GM19240 (cell line): ENCODE measurements around the gene RSPO1.
"Not testable (repeated sequence)": the region's sequence is repeated elsewhere in the genome, so short reads cannot be mapped to it uniquely, and the experiment has no call there.

Experiments
- DNase-seq: peaks from one replicate; pipeline ENCODE4 v3.0.0; 2011; ENCODE audit warnings: low spot score; ENCODE audit not compliant: insufficient read length

RSPO1 gene

GRCh38 chr1:37620707-37621106 lies 14.0 kb downstream of the RSPO1 start:
- no peak for DNase-seq

DNA sequence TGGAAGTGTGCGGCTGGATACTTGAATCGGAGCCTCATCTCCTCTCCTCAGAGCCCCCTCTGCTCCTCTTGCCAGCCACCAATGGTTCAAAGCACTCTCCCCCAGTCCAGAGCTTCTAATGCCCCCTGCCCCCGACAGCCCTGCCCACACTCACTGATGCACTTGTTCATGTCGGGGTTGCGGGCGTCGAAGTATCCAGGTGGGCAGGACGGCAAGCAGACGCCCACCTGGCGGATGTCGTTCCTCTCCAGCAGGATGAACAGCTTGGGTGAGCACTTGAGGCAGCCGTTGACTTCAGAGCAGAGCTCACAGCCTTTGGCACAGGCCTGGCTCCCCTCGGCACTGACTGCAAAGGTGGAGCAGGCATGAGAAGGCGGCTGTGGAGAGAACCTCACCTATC lies 18.4 kb downstream of the RSPO1 start:
- no peak for DNase-seq

DNA sequence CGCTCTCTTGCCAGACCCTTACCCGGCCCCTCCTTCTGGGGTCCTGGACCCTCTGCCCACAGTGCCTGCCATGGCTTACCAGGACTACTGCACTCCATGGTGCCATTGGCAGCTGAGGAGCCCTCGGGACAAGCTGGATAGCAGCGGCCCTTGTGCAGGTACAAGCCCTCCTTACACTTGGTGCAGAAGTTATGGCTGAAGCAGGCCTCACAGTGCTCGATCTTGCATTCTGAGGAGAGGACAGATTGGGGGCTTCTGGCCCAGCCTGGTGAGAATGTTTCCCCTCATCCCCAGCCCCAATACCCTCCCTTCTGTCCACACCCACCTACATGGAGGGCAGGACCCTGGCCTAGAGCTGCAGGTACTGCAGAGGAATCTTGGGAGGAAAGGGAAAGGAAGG lies 20.6 kb downstream of the RSPO1 start:
- DNase-seq = no peak

DNA sequence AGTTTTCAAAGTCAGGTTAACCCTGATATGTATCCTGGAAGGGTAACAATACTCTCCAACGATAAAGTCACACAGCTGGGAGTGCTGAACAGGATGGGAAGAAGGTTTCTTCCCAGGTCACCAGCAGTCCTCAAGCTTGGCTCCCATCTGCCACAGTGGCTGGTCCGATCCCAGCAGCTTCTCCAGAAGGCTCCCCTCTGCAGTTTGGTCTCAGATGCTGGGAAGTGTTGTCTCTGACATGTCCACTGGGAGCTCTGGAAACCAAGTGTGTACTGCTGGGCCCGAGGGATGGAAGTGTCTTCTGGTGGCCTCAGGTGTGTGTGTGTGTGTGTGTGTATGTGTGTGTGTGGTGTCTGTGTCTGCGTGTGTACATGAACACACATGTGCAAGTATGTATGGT lies 22.5 kb downstream of the RSPO1 start:
- no peak for DNase-seq

GRCh38 chr1:37609994-37610393 lies 24.7 kb downstream of the RSPO1 start:
- no peak for DNase-seq

- no peak for DNase-seq
Observed at GRCh38 chr1:37609002-37609401, 25.7 kb downstream of the RSPO1 start.

GRCh38 chr1:37606481-37607263 lies 28.0 kb downstream of the RSPO1 start:
- DNase-seq = no peak

- DNase-seq = no peak
Observed at GRCh38 chr1:37605806-37606474, 28.8 kb downstream of the RSPO1 start.

GRCh38 chr1:37605061-37605650 lies 29.5 kb downstream of the RSPO1 start:
- no peak for DNase-seq

GRCh38 chr1:37602750-37603694 lies 31.7 kb downstream of the RSPO1 start:
- peak; percentile 39 for DNase-seq

DNA sequence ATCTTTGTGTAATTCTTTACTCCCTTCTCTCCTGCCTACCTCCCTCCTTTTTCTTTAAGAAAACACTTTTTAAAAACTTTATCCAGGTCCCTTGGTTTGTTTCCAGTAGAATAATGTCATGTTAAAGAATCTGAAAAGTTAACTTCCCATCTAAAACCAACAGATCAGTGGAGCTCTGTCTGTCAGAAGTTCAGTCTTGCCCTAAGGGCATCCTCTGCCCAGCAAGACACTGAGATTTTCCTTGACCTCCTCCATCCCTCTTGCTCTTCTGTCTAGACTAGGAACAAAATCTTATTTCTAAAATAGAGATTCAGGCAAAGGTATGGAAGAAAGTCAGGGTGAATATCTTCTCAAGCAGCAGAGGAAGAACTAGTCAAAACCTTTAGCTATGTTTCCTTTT lies 33.3 kb downstream of the RSPO1 start:
- no peak for DNase-seq

GRCh38 chr1:37599940-37600339 lies 34.8 kb downstream of the RSPO1 start:
- DNase-seq = no peak

- no peak for DNase-seq
Observed at GRCh38 chr1:37596182-37596667, 38.5 kb downstream of the RSPO1 start.

- DNase-seq = peak; percentile 98
Observed at GRCh38 chr1:37595440-37596181, 39.1 kb downstream of the RSPO1 start, which contains the start of gene GNL2. Gene GNL2, minus strand, starts transcription at chr1:37595937. Its CDS starts 115 bp downstream, at chr1:37595822.

DNA sequence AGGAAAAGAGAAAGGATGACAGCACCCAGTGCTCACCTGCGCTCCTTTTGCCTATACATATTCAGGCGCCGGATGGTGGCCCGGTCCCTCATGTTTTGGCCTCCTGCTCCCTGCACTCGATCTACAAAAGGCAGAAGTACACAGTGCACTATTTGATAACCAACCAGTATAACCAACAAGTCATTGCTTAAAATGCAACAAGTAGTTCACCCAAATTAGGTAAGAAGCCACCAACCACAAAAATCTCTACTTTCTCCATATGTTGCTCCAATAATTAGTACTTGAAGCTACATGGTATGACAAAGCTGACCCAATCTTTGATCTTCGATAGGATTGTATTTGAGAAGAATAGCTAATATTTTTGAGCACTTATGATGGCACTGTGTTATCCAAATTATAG lies 41.0 kb downstream of the RSPO1 start:
- no peak for DNase-seq

- DNase-seq = no peak
Observed at GRCh38 chr1:37588939-37589338, 45.8 kb downstream of the RSPO1 start.

DNA sequence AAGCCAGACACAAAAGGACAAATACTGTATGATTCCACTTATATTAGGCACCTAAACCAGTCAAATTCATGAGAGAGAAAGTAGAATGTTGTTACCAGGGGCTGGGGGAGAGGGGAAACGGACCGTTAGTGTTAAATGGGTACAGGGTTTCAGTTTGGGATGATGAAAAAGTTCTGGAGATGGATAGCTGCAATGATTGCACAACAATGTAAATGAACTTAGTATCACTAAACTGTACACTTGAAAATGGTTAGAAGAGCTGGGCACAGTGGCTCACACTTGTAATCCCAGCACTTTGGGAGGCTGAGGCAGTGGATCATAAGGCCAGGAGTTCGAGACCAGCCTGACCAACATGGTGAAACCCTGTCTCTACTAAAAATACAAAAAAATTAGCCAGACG lies 50.1 kb downstream of the RSPO1 start:
- DNase-seq = not testable (repeated sequence)

- no peak for DNase-seq
Observed at GRCh38 chr1:37575692-37576091, 59.0 kb downstream of the RSPO1 start.

- DNase-seq = no peak
Observed at GRCh38 chr1:37574834-37575480, 59.7 kb downstream of the RSPO1 start.
